SHP77 (cell line): Measurements from ENCODE around the gene PDE4DIP.
"Not testable (repeated sequence)": the region's sequence is repeated elsewhere in the genome, so short reads cannot be mapped to it uniquely, and the experiment has no call there.

Experiments
- DNase-seq, 2 experiments: peaks; one replicate each; lab custom pipeline; 2025; lab: John Stamatoyannopoulos, UW

Gene PDE4DIP

GRCh38 chr1:148975866-148976537, 131.8 kb downstream of the PDE4DIP start:
- not testable (repeated sequence) for DNase-seq

- DNase-seq = not testable (repeated sequence)
These were observed 133.6 kb downstream of the PDE4DIP start for GRCh38 chr1:148977785-148978184.

DNA sequence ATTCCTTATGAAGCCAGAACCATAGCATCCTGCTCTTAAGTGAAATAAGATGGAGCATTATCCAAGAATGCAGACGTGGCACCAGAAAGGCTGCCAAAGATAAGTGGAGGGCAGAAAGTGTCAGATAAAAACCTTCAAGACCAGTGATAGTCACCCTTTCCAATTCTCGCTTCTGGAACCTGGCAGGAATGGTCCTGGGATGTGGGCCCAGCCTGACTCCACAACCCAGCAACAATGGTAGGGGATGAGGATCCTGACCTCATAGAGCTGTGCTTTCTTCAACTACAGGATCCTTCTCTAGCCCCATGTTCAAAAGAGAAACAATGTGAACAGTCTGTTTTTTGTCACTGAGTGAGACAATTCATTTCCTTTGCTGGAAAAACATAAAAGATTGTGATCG, 145.2 kb downstream of the PDE4DIP start:
- not testable (repeated sequence) for DNase-seq

- not testable (repeated sequence) for DNase-seq
These were observed 146.1 kb downstream of the PDE4DIP start for GRCh38 chr1:148990233-148990788.

DNA sequence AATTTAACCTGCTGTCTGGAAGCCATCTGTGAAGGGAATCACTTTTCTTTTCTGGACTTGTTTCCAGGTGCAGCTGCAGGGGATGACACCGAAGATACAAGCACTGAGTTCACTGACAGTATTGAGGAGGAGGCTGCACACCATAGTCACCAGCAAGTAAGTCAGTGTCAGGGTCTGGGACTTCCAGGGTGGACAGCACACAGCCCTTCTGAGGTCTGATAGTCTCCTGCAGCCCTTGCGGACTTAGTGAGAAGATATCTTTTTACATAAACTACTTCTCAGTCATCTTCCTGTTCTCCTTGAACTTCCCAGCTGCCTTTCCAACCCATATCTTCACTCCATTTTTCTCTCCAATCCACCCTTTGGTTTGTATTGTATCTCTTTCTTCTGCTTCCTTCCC, 147.6 kb downstream of the PDE4DIP start:
- DNase-seq = not testable (repeated sequence)

- not testable (repeated sequence) for DNase-seq
These were observed 148.1 kb downstream of the PDE4DIP start for GRCh38 chr1:148992364-148992763.

- not testable (repeated sequence) for DNase-seq
These were observed 152.4 kb downstream of the PDE4DIP start for GRCh38 chr1:148996449-148997224.

DNA sequence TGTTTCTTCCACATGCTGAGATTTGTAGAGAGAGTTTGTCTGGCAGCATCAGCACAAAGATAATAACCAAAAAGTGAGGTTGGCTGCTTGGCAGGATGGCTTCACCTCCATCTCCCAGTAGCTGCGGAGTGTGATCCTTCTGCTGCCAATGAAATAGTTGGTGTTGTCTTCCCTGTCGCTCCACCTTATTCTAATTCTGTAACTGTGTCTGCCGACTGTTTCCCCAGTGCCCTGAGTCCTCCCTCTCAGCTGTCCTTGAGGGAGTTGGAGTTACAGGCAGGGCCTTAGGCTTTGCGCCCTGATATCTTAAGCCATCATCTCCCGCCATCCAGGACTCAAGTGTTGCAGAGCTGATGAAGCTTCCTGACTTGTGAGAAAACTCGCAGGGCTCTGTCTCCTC, 153.2 kb downstream of the PDE4DIP start:
- DNase-seq = not testable (repeated sequence)

GRCh38 chr1:149002664-149003063, 158.4 kb downstream of the PDE4DIP start:
- not testable (repeated sequence) for DNase-seq

DNA sequence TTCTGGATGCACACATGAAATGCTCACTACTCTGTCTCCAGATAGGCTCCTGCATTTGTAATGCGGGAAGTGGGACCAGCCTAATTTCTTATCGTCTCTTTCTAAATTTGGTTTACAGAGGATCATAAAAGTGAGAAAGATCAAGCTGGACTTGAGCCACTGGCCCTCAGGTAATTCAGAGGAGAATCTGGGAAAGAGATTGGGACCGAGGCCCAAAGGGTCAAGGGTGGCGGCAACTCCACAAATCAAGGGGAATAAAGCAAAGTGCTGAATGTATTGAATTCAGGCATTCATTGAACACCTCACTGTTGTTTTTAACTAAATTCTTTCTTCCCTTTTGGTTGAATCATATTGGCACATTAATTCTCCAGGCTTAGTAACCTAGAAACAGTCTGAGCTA, 164.1 kb downstream of the PDE4DIP start:
- DNase-seq = not testable (repeated sequence)

GRCh38 chr1:149008769-149009168, 164.5 kb downstream of the PDE4DIP start:
- DNase-seq = not testable (repeated sequence)

DNA sequence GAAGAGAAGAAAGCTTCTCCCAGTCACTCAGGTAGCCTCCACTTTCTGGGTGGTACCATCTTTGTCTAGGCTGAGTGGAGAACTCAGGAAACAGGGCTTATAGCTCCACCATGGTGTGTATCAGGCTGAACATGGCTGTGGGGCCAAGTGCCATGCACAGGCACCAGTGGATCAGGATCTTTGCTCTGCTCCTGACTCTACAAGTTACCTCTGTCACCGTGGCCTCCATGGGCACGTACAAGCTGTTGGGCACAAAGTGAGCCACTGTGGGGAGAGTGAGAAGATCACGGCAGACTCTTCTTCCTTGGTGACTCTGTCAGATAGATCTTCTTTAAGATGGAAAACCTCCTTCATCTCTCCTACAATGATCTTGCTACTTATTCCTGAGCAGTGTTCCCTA, 165.5 kb downstream of the PDE4DIP start:
- not testable (repeated sequence) for DNase-seq

GRCh38 chr1:149012599-149012998, 168.4 kb downstream of the PDE4DIP start:
- not testable (repeated sequence) for DNase-seq

DNA sequence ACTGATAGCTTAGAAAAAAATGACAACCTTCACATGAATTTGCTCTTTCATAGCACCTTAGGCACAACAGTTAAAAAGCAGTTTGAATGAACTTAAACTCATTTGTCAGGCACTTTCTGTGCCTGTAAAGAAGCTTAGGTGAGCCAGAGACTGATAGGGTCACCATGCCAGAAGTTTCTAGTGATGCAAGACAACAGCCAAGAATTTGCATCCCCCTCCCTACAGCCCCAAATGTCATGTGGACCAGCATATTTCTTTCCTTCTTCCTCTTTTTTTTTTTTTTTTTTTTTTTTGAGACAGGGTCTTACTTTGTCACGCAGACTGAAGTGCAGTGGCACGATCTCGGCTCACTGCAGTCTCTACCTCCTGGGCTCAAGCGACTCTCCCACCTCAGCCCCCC, 169.3 kb downstream of the PDE4DIP start:
- not testable (repeated sequence) for DNase-seq

DNA sequence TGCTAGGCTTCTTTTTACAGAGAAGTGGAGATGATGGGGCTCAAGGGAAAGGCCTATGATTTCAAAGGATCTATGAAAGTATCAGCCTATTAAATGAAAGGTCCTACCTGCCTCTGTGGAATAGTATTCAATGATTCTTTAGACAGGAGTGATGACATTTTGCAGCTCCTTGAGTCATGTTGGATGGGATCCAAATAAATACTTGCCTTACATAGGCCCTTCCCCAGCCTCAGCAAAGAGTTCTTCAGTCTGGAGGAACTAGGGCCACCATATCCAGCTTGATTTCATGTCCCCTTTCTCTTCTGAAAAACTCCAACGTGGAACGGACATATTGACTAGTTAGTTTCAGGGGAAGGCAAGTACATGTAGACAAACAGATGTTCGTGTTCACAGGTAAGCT, 171.3 kb downstream of the PDE4DIP start:
- DNase-seq = not testable (repeated sequence)

DNA sequence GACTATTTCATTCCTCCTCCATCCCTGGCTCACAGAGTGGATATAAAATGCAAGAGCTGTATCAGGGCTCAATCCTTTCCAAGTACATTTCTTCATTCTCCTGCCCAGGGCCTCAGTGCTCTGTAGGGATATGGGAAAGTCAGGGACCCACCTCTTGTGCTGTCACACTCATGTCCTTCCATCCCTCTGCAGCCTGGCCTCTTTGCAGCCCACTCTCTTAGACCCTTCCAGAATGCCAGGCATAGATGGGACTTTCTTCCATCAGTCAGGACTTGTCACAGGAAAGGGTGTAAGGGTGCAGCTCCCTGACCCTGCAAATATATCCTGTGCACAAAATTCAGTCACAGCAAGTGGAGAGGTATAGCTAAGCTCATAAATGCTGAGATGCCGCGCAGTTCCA, 172.4 kb downstream of the PDE4DIP start:
- DNase-seq = not testable (repeated sequence)

DNA sequence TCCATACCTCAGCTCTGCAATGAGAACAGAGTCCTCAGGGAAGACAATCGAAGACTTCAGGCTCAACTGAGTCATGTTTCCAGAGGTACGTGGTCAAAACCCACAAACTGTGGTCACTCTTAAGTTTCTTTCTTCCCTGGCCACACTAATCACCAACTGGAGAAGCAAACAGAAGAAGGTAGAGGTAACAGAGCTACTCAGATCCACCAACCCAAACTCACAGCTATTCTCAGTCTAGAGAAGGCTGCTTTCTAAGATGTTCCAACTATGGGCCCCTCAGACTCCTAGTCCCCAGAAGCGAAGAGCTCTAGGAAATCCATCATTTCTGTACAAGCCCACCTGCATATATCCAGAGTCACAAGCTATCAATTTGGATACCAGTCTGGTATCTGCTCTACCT, 174.3 kb downstream of the PDE4DIP start:
- not testable (repeated sequence) for DNase-seq

DNA sequence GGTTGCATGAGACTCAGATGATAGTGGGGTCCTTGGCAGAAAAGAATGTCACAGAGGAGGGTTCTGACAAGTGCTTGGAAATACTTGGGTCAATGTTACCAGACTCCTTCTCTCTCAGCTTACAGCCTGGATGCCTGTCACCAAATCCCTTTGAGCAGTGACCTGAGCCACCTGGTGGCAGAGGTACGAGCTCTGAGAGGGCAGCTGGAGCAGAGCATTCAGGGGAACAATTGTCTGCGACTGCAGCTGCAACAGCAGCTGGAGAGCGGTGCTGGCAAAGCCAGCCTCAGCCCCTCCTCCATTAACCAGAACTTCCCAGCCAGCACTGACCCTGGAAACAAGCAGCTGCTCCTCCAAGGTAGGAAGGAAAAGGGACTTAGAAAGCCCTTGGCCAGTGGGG, 180.1 kb downstream of the PDE4DIP start:
- DNase-seq = not testable (repeated sequence)

DNA sequence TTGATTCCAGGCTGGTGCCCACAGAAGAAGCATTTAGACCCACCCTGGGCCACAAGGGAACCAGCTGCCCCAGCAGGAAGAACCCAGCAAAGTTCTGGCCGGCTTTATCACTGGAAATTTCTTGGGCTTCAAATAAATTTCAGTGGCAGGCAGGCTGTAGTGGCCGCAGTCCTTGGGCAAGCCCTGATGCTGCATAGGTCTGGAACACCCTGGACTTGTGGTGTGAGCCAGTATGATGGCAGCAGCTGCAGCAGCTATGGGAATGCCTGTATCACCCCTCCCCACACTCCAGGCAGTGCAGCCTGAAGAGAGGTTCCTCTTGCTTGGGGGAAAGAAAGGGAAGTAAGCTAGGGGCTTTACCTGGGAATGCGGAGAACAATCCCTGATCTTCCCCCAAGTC, 189.7 kb downstream of the PDE4DIP start:
- DNase-seq = not testable (repeated sequence)

- DNase-seq = not testable (repeated sequence)
These were observed 198.8 kb downstream of the PDE4DIP start for GRCh38 chr1:149043056-149043455.

DNA sequence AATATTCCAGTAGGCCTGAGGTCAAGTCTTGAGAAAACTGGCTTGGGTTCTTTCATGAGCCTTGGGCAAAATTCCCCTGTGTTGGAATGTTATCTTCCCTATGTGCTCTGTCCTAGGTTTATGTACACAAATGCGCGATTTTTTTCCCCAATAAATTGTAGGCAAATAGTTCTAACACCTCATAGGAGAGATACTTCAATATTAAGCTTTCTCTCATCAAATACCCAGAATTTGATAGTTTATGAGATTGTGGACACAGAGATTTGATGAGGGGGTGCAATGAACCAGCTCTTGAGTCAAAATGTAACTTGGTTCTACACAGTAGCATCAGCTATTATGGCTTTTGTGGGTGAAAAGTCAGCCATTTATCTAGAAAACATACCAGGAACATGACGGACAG, 220.4 kb downstream of the PDE4DIP start:
- DNase-seq = not testable (repeated sequence)

DNA sequence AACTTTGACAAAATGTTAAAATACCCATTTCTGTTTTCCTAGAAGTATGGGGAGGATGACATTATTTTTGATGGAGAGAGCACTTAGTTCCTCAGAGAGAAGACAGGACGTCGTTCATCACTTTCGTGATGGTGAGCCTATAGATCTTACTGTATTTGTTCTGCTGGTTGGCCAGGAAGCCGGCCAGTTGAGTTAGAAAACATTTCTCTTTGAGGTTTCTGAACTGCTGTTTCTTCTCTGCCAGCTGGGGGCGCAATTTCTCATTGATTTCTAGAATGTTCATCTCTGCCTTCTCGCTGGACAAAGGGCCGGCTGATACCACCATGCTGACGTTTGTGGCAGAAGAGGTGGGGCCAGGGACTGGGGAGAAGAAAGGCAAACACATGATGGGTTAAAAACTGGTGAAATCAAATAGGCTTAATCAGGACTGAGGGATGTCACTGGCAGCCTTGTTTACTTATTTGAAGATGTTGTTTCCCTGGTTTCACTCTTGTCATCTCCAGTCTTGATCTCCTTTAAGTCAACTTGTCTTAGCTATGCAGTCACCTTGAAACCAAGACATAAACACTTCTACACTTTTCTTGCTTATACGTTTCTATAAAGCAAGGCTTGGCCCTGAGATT, 231.4 kb downstream of the PDE4DIP start:
- not testable (repeated sequence) for DNase-seq
